NCI-H2107 (cell line): Measurements from ENCODE around the gene ACOXL.

ENCODE experiments used
- DNase-seq: peaks from one replicate; lab custom pipeline; 2025; lab: John Stamatoyannopoulos, UW

The ACOXL gene

GRCh38 chr2:110718990-110719389 is 13.4 kb upstream of the ACOXL start:
- DNase-seq, result no peak

GRCh38 chr2:110720547-110720946 is 11.8 kb upstream of the ACOXL start:
- DNase-seq, result no peak

- DNase-seq, result no peak
Observed at GRCh38 chr2:110724820-110725219, 7.6 kb upstream of the ACOXL start.

- no peak for DNase-seq
Observed at GRCh38 chr2:110725370-110725769, 7.0 kb upstream of the ACOXL start.

- no peak for DNase-seq
Observed at GRCh38 chr2:110725859-110726258, 6.5 kb upstream of the ACOXL start.

- no peak for DNase-seq
Observed at GRCh38 chr2:110726285-110726684, 6.1 kb upstream of the ACOXL start.

GRCh38 chr2:110727923-110728322 is 4.5 kb upstream of the ACOXL start:
- no peak for DNase-seq

- DNase-seq, result no peak
Observed at GRCh38 chr2:110729106-110729505, 3.3 kb upstream of the ACOXL start.

GRCh38 chr2:110731064-110731463 is 1.3 kb upstream of the ACOXL start:
- DNase-seq, result no peak

- no peak for DNase-seq
Observed at GRCh38 chr2:110735366-110735765, 3.0 kb downstream of the ACOXL start.

- no peak for DNase-seq
Observed at GRCh38 chr2:110737783-110738182, 5.4 kb downstream of the ACOXL start.

- no peak for DNase-seq
Observed at GRCh38 chr2:110740747-110741349, 8.5 kb downstream of the ACOXL start.

- no peak for DNase-seq
Observed at GRCh38 chr2:110741491-110741980, 9.2 kb downstream of the ACOXL start.

- no peak for DNase-seq
Observed at GRCh38 chr2:110742412-110742811, 10.0 kb downstream of the ACOXL start.

- DNase-seq, result no peak
Observed at GRCh38 chr2:110743600-110743999, 11.2 kb downstream of the ACOXL start.

- no peak for DNase-seq
Observed at GRCh38 chr2:110744429-110744828, 12.1 kb downstream of the ACOXL start.

GRCh38 chr2:110745048-110745447 is 12.7 kb downstream of the ACOXL start:
- DNase-seq, result no peak

- DNase-seq, result no peak
Observed at GRCh38 chr2:110746586-110747521, 14.5 kb downstream of the ACOXL start.

- no peak for DNase-seq
Observed at GRCh38 chr2:110747522-110748488, 15.4 kb downstream of the ACOXL start.

- peak; percentile 74 for DNase-seq
Observed at GRCh38 chr2:110748489-110748867, 16.1 kb downstream of the ACOXL start.

GRCh38 chr2:110751642-110752041 is 19.3 kb downstream of the ACOXL start:
- no peak for DNase-seq

- DNase-seq, result no peak
Observed at GRCh38 chr2:110752871-110753270, 20.5 kb downstream of the ACOXL start.
